ENCODE results near the gene CARD8.

- TF ChIP-seq POLR2A (IDR thresholded peaks at IDR 0.05): no peak
- no peak for TF ChIP-seq CTCF (IDR thresholded peaks at IDR 0.05)
Observed at GRCh38 chr19:48158210-48158790, 97.4 kb downstream of the CARD8 start.
